ENCODE results near the gene MROH2B.
"Not testable (repeated sequence)": the region's sequence is repeated elsewhere in the genome, so short reads cannot be mapped to it uniquely, and the experiment has no call there.

The MROH2B gene

DNA sequence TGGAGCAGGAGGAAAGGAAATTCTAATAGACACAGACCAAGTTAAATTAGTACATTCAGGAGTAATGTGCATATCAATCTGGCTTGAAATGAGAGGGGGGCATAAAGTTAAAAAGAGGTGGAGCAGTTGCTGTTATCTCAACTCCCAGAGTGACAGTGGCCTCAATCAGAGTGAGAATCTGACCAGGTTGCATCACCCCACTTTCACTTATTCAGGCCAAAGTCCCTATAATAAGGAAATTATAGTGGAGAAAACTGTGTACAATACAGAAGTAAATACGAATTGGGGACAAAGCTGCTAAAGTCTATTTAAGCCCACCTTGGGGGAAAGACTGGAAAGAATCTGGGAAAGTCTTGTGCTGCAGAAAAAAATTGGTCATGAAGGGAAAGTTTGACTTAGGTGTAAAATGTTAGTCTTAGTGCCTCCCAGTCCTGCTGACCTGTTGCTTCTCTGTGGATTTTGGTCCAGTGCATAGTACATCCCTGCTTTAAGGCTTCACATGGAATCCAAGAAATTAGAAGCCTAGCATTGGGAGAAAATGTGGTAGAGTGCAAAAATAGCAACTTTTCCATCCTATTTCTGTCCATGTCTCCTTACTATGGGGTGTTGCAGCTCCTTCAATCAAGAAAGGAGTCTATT lies 27.9 kb downstream of the MROH2B start:
- TF ChIP-seq PAX5 (IDR thresholded peaks at IDR 0.05; ENCODE audit: insufficient read depth, low read length, severe bottlenecking) (no peak), SPI1 (IDR thresholded peaks at IDR 0.05; ENCODE audit: low read depth, low read length) (no peak), POLR2AphosphoS5 (IDR thresholded peaks at IDR 0.05; ENCODE audit: low read depth, low read length) (no peak), POLR2A (IDR thresholded peaks at IDR 0.05; ENCODE audit: low read depth, low read length) (no peak), TAF1 (IDR thresholded peaks at IDR 0.05; ENCODE audit: low read depth, low read length) (no peak), POU2F2 (IDR thresholded peaks at IDR 0.05; ENCODE audit: low read depth, low read length) (no peak)
- no peak for FAIRE-seq

DNA sequence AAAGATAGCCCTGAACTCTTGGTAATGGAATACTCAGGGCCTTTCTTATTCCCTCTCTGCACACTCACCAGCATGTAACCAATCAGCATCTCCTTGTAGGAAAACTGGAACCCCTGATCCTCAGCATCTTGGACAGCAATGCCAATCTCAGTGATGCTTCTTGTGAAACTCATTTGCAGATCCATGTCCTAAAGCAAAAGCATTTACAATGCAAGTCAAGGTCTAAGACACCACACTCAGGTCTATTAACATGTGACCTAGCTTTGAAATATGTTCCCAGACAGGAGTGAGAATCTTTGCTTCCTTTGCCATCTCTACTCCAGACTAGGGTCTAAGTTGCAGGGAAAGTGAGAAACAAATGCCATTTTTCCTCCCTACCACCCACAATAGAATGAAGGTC lies 38.2 kb downstream of the MROH2B start:
- FAIRE-seq (no peak), DNase-seq (ENCODE audit: insufficient read length, low spot score) (no peak)
- TF ChIP-seq SPI1 (IDR thresholded peaks at IDR 0.05; ENCODE audit: low read depth, low read length) (no peak), POLR2AphosphoS5 (IDR thresholded peaks at IDR 0.05; ENCODE audit: low read depth, low read length) (no peak), TAF1 (IDR thresholded peaks at IDR 0.05; ENCODE audit: low read depth, low read length) (no peak), POU2F2 (IDR thresholded peaks at IDR 0.05; ENCODE audit: low read depth, low read length) (no peak), POLR2A (IDR thresholded peaks at IDR 0.05; ENCODE audit: low read depth, low read length) (no peak), PAX5 (IDR thresholded peaks at IDR 0.05; ENCODE audit: insufficient read depth, low read length, severe bottlenecking) (no peak)

More for the DNA sequence above, 27.9 kb downstream of the MROH2B start:
- DNase-seq (ENCODE audit: insufficient read length, low spot score), result no peak

GRCh38 chr5:41022600-41022999 lies 48.5 kb downstream of the MROH2B start:
- not testable (repeated sequence) for DNase-seq (ENCODE audit: insufficient read length, low spot score); FAIRE-seq

DNA sequence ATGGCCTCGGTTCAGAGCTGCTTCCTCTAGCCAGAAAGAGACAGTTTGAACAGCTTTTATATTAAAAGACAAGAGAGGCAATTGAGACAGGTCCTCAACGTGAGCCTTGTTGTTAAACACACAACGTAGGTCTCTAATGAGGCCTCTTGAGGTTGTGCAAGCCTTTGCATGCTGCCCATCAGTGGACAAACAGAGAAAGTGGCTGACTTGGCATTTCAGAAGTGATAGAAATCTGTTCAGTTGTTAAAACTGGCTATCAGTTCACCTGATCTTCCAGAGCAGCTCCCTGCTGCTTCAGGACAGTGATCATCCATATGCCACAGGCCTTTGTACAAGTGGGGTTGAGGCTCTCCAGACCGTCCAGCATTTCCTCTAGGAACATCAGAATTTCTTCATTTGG lies 58.8 kb downstream of the MROH2B start:
- FAIRE-seq (no peak), DNase-seq (ENCODE audit: insufficient read length, low spot score) (no peak)
- TF ChIP-seq PAX5 (IDR thresholded peaks at IDR 0.05; ENCODE audit: insufficient read depth, low read length, severe bottlenecking) (no peak), TAF1 (IDR thresholded peaks at IDR 0.05; ENCODE audit: low read depth, low read length) (no peak), POLR2AphosphoS5 (IDR thresholded peaks at IDR 0.05; ENCODE audit: low read depth, low read length) (no peak)

DNA sequence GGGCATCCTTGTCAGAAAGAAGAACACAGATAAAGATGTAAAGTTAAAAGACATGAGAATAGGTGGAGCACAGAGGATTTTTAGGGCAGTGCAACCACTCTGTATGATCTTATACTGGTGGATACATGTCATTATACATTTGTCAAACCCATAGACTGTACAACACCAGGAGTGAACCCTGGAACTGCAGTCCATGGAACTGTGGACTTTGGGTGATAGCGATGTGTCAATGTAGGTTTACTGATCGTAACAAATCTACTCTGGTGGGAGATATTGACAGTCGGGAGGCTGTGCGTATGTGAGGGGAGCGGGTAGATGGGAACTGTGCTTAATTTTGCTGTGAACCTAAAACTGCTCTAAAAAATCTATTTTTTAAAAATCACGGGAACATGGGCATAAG lies 60.6 kb downstream of the MROH2B start:
- no peak for FAIRE-seq
- no peak for TF ChIP-seq POLR2A (IDR thresholded peaks at IDR 0.05; ENCODE audit: low read depth, low read length)
- TF ChIP-seq POU2F2 (IDR thresholded peaks at IDR 0.05; ENCODE audit: low read depth, low read length), result no peak
- TF ChIP-seq SPI1 (IDR thresholded peaks at IDR 0.05; ENCODE audit: low read depth, low read length), result no peak
- TF ChIP-seq POLR2AphosphoS5 (IDR thresholded peaks at IDR 0.05; ENCODE audit: low read depth, low read length), result no peak
- no peak for TF ChIP-seq PAX5 (IDR thresholded peaks at IDR 0.05; ENCODE audit: insufficient read depth, low read length, severe bottlenecking)
- no peak for TF ChIP-seq TAF1 (IDR thresholded peaks at IDR 0.05; ENCODE audit: low read depth, low read length)

GRCh38 chr5:41009232-41009631 lies 61.9 kb downstream of the MROH2B start:
- FAIRE-seq (no peak), DNase-seq (ENCODE audit: insufficient read length, low spot score) (no peak)
- TF ChIP-seq POLR2A (IDR thresholded peaks at IDR 0.05; ENCODE audit: low read depth, low read length) (no peak), TAF1 (IDR thresholded peaks at IDR 0.05; ENCODE audit: low read depth, low read length) (no peak), POU2F2 (IDR thresholded peaks at IDR 0.05; ENCODE audit: low read depth, low read length) (no peak), PAX5 (IDR thresholded peaks at IDR 0.05; ENCODE audit: insufficient read depth, low read length, severe bottlenecking) (no peak), SPI1 (IDR thresholded peaks at IDR 0.05; ENCODE audit: low read depth, low read length) (no peak), POLR2AphosphoS5 (IDR thresholded peaks at IDR 0.05; ENCODE audit: low read depth, low read length) (no peak)

More for the DNA sequence above, 60.6 kb downstream of the MROH2B start:
- DNase-seq (ENCODE audit: insufficient read length, low spot score), result no peak

DNA sequence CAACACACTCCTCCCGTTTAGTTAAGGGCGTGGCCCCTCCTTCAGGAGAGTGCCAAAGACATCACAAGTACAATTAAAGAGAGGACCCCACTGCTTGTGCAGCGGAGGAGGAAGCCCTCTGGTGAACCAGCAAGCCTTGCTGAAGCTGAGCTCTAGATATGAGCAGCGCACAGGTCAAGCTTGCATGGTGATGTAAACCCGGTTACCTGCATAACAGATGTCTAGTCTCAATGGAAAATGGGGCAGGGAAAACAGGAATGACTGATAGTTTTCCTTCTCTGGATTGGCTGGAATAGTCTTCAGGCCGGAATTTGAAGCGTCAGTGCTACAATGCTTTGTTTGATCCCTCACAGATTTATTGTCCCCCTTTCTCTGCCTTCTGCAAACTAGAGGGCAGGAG lies 66.2 kb downstream of the MROH2B start:
- DNase-seq (ENCODE audit: insufficient read length, low spot score), result no peak

GRCh38 chr5:41003670-41004376 lies 67.3 kb downstream of the MROH2B start:
- FAIRE-seq (no peak), DNase-seq (ENCODE audit: insufficient read length, low spot score) (no peak)
- TF ChIP-seq PAX5 (IDR thresholded peaks at IDR 0.05; ENCODE audit: insufficient read depth, low read length, severe bottlenecking), result no peak
- TF ChIP-seq TAF1 (IDR thresholded peaks at IDR 0.05; ENCODE audit: low read depth, low read length), result no peak
- no peak for TF ChIP-seq POLR2AphosphoS5 (IDR thresholded peaks at IDR 0.05; ENCODE audit: low read depth, low read length)
- no peak for TF ChIP-seq SPI1 (IDR thresholded peaks at IDR 0.05; ENCODE audit: low read depth, low read length)
- no peak for TF ChIP-seq POU2F2 (IDR thresholded peaks at IDR 0.05; ENCODE audit: low read depth, low read length)
- no peak for TF ChIP-seq POLR2A (IDR thresholded peaks at IDR 0.05; ENCODE audit: low read depth, low read length)

More for the DNA sequence above, 66.2 kb downstream of the MROH2B start:
- no peak for TF ChIP-seq POU2F2 (IDR thresholded peaks at IDR 0.05; ENCODE audit: low read depth, low read length)
- no peak for TF ChIP-seq POLR2A (IDR thresholded peaks at IDR 0.05; ENCODE audit: low read depth, low read length)
- no peak for TF ChIP-seq SPI1 (IDR thresholded peaks at IDR 0.05; ENCODE audit: low read depth, low read length)
- no peak for TF ChIP-seq PAX5 (IDR thresholded peaks at IDR 0.05; ENCODE audit: insufficient read depth, low read length, severe bottlenecking)
- no peak for TF ChIP-seq POLR2AphosphoS5 (IDR thresholded peaks at IDR 0.05; ENCODE audit: low read depth, low read length)
- no peak for TF ChIP-seq TAF1 (IDR thresholded peaks at IDR 0.05; ENCODE audit: low read depth, low read length)
- no peak for FAIRE-seq

DNA sequence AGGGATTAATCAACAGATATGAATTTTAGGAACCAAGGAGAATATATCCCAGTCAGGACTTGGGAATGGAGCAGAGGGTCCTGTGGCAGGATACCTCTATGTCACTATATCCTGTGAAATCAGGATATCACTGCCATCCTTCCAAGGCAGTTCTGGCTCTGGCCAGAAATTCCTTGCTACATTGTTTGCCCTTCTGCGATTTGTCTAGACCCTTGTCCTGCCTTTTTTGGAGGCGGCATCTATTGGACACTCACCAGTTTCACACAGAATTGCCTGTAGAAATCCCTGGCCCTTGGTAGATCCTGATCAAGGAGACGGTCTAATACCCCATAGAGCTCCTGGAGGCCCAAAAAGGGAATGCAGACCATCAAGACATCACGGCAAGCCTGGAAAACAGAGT lies 71.2 kb downstream of the MROH2B start:
- no peak for FAIRE-seq
- TF ChIP-seq POLR2A (IDR thresholded peaks at IDR 0.05; ENCODE audit: low read depth, low read length) (no peak), SPI1 (IDR thresholded peaks at IDR 0.05; ENCODE audit: low read depth, low read length) (no peak), POU2F2 (IDR thresholded peaks at IDR 0.05; ENCODE audit: low read depth, low read length) (no peak), POLR2AphosphoS5 (IDR thresholded peaks at IDR 0.05; ENCODE audit: low read depth, low read length) (no peak), TAF1 (IDR thresholded peaks at IDR 0.05; ENCODE audit: low read depth, low read length) (no peak), PAX5 (IDR thresholded peaks at IDR 0.05; ENCODE audit: insufficient read depth, low read length, severe bottlenecking) (no peak)

DNA sequence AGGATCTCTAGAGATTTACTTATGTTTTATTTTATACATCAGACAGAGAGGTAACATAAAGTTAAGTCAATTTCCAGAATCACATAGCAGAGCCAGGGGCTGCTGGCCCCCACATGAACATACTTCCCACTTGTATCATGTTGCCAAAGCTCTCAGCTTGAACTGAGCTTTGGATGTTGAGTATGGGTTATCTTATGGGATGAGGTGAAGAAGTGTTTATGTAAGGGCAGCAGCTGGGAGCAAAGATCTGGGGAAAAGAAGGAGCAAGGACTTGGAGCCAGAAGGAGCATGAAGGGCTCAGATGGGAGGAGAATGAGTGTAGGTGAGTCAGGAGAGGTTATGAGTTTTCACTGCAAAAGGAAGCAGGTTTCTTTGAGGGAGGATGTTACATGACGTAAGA lies 72.0 kb downstream of the MROH2B start:
- no peak for DNase-seq (ENCODE audit: insufficient read length, low spot score)
- TF ChIP-seq POU2F2 (IDR thresholded peaks at IDR 0.05; ENCODE audit: low read depth, low read length) (no peak), SPI1 (IDR thresholded peaks at IDR 0.05; ENCODE audit: low read depth, low read length) (no peak), TAF1 (IDR thresholded peaks at IDR 0.05; ENCODE audit: low read depth, low read length) (no peak), POLR2A (IDR thresholded peaks at IDR 0.05; ENCODE audit: low read depth, low read length) (no peak), PAX5 (IDR thresholded peaks at IDR 0.05; ENCODE audit: insufficient read depth, low read length, severe bottlenecking) (no peak), POLR2AphosphoS5 (IDR thresholded peaks at IDR 0.05; ENCODE audit: low read depth, low read length) (no peak)

More for the DNA sequence above, 71.2 kb downstream of the MROH2B start:
- DNase-seq (ENCODE audit: insufficient read length, low spot score), result no peak

More for the DNA sequence above, 72.0 kb downstream of the MROH2B start:
- no peak for FAIRE-seq
